A549 treated with Mapracorat at 1 μM for 4 hours (cell line): Measurements from ENCODE around the gene BEST4. TPM values are rescaled to one million over a fixed set of nuclear protein-coding genes. Genes with fewer than 3 reads are reported as not detected.

Experiments
- total RNA-seq: library from RNA; stranded (reverse); fragments of 200-300 nt; extraction: Qiagen RNA extraction; gene quantifications from 5 replicates; pipeline ENCODE4 v1.2.3, GENCODE V29; 2022

Gene BEST4
- total RNA-seq: 0.29 to 0.51 TPM (median 0.42 TPM) in 5 replicates

GRCh38 chr1:44788120-44788860 lies at the start of gene BEST4:
BEST4 (minus strand) TSS chr1:44788170; CDS start chr1:44787705, 465 bp downstream.

GRCh38 chr1:44808063-44808937 lies 20.3 kb upstream of the BEST4 start, which contains the start of gene BTBD19:
BTBD19 (plus strand) TSS chr1:44808523; CDS start chr1:44808821, 298 bp downstream.

DNA sequence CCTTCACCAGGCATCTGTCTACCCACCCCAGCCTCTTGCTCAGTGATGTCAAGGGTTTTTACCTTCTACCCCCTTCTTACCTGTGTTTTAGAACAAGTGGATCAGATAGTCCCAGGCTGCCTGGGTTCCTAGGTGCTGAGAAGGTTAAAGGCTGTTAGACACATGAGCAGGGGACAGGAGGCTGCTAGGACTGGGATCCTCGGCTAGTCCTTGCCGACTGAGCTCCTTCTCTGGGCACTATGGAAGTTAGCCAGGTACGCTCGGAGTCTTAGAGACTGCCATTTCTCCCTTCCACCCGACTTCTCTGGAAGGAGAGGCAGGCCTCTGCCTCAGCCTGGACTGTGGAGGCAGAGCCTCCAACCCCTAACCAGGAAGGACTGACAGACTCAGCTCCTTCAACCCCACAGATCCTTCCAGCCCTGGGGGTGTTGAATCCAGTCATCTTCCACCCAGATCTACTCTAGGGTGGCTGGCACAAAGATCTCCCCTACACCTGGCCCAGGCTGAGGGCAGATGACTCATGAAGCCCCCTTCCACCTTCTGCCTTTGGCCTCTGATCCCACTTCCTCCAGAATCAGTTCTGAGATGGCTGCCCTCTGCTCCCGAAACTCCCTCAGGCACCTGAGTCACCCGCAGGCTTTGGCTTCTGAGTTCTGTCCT lies 18.9 kb upstream of the BEST4 start, which contains the start of gene DYNLT4:
TSS of gene DYNLT4 (minus strand) at position 648 of the 660 bp plus-strand sequence. CDS start 683 bp downstream, outside the sequence.

DNA sequence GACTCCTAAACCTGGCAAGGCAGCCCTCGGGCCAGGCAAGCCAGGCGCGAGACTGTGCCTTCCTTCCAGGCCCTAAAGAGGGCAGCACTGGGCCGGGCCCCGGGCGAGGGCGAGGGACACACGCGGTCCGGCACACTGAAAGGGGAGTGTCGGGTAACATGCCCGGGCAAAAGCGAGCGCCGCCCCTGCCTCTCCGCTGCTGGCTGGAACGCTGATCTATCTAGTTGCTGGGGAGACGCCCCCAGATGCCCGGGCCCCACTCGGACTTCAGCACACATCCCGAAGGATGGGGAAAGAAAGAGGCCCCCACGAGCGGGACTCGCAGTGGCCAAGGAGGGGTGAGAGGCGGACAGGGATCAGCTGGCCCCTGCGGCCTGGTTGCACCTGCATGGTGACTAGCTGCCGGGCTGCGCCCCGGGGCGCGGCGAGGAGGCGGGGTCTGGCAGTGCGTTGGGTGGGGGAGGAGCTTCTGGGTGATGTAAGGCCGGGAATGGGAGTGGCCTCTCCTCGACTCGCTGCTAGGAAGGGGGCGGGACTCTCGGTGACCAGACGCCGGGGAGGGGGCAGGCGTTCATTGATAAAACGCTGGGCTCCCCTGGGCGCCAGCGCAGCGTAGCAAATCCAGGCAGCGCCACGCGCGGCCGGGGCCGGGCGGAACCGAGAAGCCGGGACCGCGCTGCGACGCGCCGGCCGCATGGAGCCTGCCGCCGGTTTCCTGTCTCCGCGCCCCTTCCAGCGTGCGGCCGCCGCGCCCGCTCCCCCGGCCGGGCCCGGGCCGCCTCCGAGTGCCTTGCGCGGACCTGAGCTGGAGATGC lies 12.0 kb upstream of the BEST4 start, which contains the start of gene PLK3:
TSS of gene PLK3 (plus strand) at position 608 of the 815 bp plus-strand sequence. CDS start at position 695, 87 bp downstream.

DNA sequence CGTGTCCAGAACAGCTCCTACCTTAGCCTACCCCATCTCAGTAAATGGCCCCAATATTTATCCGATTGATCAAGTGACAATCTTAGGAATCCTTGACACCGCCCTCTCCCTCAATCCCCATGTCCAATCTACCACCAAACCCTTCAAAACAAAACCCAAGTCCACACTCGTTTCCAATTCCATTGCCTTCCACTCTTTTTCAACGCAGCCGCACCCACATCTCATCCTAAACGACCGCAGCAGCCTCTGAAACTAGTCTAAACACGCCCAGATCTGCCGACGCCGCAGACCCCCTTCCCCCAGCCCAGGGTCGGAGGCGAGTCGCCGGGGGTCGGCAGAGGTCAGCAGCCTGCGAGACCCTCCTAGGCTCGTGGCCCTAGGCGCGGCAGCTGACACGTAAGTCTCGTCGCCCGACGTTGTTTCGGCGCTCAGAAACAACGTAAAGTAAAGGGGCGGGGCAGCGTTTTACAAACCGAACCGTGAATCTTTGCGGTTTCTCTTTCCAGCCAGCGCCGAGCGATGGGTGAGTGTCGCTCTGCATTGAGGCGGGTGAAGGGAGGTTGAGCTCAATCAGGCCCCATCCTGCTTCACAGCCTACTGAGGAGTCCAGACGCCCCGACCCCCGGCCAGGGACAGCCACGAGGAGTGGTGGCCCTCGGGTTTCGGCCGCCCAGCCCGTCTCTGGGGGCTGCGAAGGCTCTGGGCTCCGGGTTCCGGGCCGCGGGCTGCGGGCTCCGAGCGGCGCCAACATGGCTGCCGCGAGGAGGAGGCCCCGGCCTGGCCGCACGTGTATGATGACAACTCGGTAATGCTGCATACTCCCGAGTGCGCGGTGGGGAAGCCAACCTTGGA lies 12.7 kb downstream of the BEST4 start, which contains the start of gene RPS8:
TSS of gene RPS8 (plus strand) at position 463 of the 852 bp plus-strand sequence. CDS start at position 520, 57 bp downstream.

GRCh38 chr1:44739307-44740178 lies 48.4 kb downstream of the BEST4 start, which contains the start of gene KIF2C:
KIF2C (plus strand) TSS chr1:44739837; CDS start chr1:44739933, 96 bp downstream.

Other genes with a start within 250 kb of the BEST4 start
- gene TMEM53, start 113.7 kb downstream of the BEST4 start, total RNA-seq: 6.8 to 11.9 TPM (median 9.3 TPM) in 5 replicates
- 0.38 to 1.2 TPM (median 0.98 TPM) in 5 replicates for gene ARMH1, start 113.5 kb downstream of the BEST4 start, total RNA-seq
- gene RNU5D-1, start 57.0 kb downstream of the BEST4 start, total RNA-seq: not detected in 5 replicates
- gene KIF2C, start 48.3 kb downstream of the BEST4 start, total RNA-seq: 36.7 to 41.0 TPM (median 39.3 TPM) in 5 replicates
- 1,530 to 1,730 TPM (median 1,691 TPM) in 5 replicates for gene RPS8, start 12.6 kb downstream of the BEST4 start, total RNA-seq
- 12.5 to 20.9 TPM (median 20.0 TPM) in 5 replicates for gene PLK3, start 12.2 kb upstream of the BEST4 start, total RNA-seq
- 0.20 to 0.76 TPM (median 0.45 TPM) in 5 replicates for gene DYNLT4, start 19.2 kb upstream of the BEST4 start, total RNA-seq
- gene BTBD19, start 20.4 kb upstream of the BEST4 start, total RNA-seq: 2.3 to 3.4 TPM (median 2.7 TPM) in 5 replicates
- gene PTCH2, start 55.1 kb upstream of the BEST4 start, total RNA-seq: 0.11 to 0.31 TPM (median 0.14 TPM) in 5 replicates
- gene EIF2B3, start 198.4 kb upstream of the BEST4 start, total RNA-seq: 16.2 to 18.7 TPM (median 16.8 TPM) in 5 replicates
- gene HECTD3, start 223.2 kb upstream of the BEST4 start, total RNA-seq: 13.7 to 19.5 TPM (median 18.6 TPM) in 5 replicates
- 47.4 to 50.6 TPM (median 49.9 TPM) in 5 replicates for gene UROD, start 224.1 kb upstream of the BEST4 start, total RNA-seq